ENCODE measurements around the gene TNIP3. TPM values are rescaled to one million over a fixed set of nuclear protein-coding genes. Genes with fewer than 3 reads are reported as not detected.

TNIP3 gene
- polyA plus RNA-seq, 1 donor (not counting 4 experiments of a cell fraction or from before 2014, with no cell fraction given): 0.04 TPM

GRCh38 chr4:121181493-121181892, 17.4 kb upstream of the TNIP3 start:
- H2AFZ ChIP-seq (ENCODE audit: control insufficient read depth, low read length): no peak overlapping the region
- dilution Hi-C loops (cut with MboI; ENCODE audit: extremely low pct_ligation_motif_present, low sequenced_read_pairs): no loop called here
- FAIRE-seq: no peak

GRCh38 chr4:121180558-121180957, 16.4 kb upstream of the TNIP3 start:
- H3K9me3 ChIP-seq (ENCODE audit: control insufficient read depth, low read depth, low read length): no peaks in the 10 kb centered on the region
- H3K79me2 ChIP-seq (ENCODE audit: control insufficient read depth, insufficient read depth, low read length): no peaks in the 10 kb centered on the region
- DNase-seq (ENCODE audit: low read depth, low spot score) (no peak), FAIRE-seq (no peak)
- H3K4me1 ChIP-seq (ENCODE audit: control insufficient read depth, extremely low read depth, insufficient read depth, low read length): no peaks in the 10 kb centered on the region
- H3K9me1 ChIP-seq (ENCODE audit: control insufficient read depth, extremely low read depth, insufficient read depth, low read length): no peaks in the 10 kb centered on the region
- no peaks in the 10 kb centered on the region for H4K20me1 ChIP-seq (ENCODE audit: control insufficient read depth, extremely low read depth, insufficient read depth, low read length)
- H3K9ac ChIP-seq (ENCODE audit: control insufficient read depth, extremely low read depth, insufficient read depth, low read length): no peak overlapping the region
- dilution Hi-C loops (cut with MboI; ENCODE audit: extremely low pct_ligation_motif_present, low sequenced_read_pairs): no loop called here
- TF ChIP-seq CTCF (optimal IDR thresholded peaks at IDR 0.05 in 1 of 3, IDR thresholded peaks at IDR 0.05 in 1 of 3, conservative IDR thresholded peaks at IDR 0.05 in 1 of 3; ENCODE audit: extremely low read depth in 1 of 3, insufficient read depth in 2 of 3, low read length in 3 of 3) (no peak), EZH2 (IDR thresholded peaks at IDR 0.05; ENCODE audit: low read length) (no peak)
- no peaks in the 10 kb centered on the region for H3K36me3 ChIP-seq (ENCODE audit: control insufficient read depth in 2 of 2, extremely low read depth in 1 of 2, insufficient read depth in 2 of 2, low read length in 2 of 2)
- no peak overlapping the region for H2AFZ ChIP-seq (ENCODE audit: control insufficient read depth, low read length)
- H3K4me3 ChIP-seq (ENCODE audit: control insufficient read depth in 2 of 3, extremely low read depth in 1 of 3, insufficient read depth in 2 of 3, low read depth in 1 of 3, low read length in 3 of 3): no peak overlapping the region
- H3K4me2 ChIP-seq (ENCODE audit: control insufficient read depth, extremely low read depth, insufficient read depth, low read depth, low read length): no peak overlapping the region
- no peaks in the 10 kb centered on the region for H3K27me3 ChIP-seq (ENCODE audit: control insufficient read depth, extremely low read depth, insufficient read depth, low read length)
- no peak overlapping the region for H3K27ac ChIP-seq (ENCODE audit: control insufficient read depth, insufficient read depth, low read length)

More at GRCh38 chr4:121181493-121181892, 17.4 kb upstream of the TNIP3 start:
- no peaks in the 10 kb centered on the region for H3K9me3 ChIP-seq (ENCODE audit: control insufficient read depth, low read depth, low read length)
- DNase-seq (ENCODE audit: low read depth, low spot score): no peak
- H3K4me2 ChIP-seq (ENCODE audit: control insufficient read depth, extremely low read depth, insufficient read depth, low read depth, low read length): no peak overlapping the region
- no peaks in the 10 kb centered on the region for H3K27me3 ChIP-seq (ENCODE audit: control insufficient read depth, extremely low read depth, insufficient read depth, low read length)
- H3K27ac ChIP-seq (ENCODE audit: control insufficient read depth, insufficient read depth, low read length): no peak overlapping the region
- no peak overlapping the region for H3K9ac ChIP-seq (ENCODE audit: control insufficient read depth, extremely low read depth, insufficient read depth, low read length)
- H3K9me1 ChIP-seq (ENCODE audit: control insufficient read depth, extremely low read depth, insufficient read depth, low read length): no peaks in the 10 kb centered on the region
- H3K79me2 ChIP-seq (ENCODE audit: control insufficient read depth, insufficient read depth, low read length): no peaks in the 10 kb centered on the region
- no peaks in the 10 kb centered on the region for H3K4me1 ChIP-seq (ENCODE audit: control insufficient read depth, extremely low read depth, insufficient read depth, low read length)
- TF ChIP-seq CTCF (optimal IDR thresholded peaks at IDR 0.05 in 1 of 3, IDR thresholded peaks at IDR 0.05 in 1 of 3, conservative IDR thresholded peaks at IDR 0.05 in 1 of 3; ENCODE audit: extremely low read depth in 1 of 3, insufficient read depth in 2 of 3, low read length in 3 of 3) (no peak), EZH2 (IDR thresholded peaks at IDR 0.05; ENCODE audit: low read length) (no peak)
- H4K20me1 ChIP-seq (ENCODE audit: control insufficient read depth, extremely low read depth, insufficient read depth, low read length): no peaks in the 10 kb centered on the region
- no peaks in the 10 kb centered on the region for H3K36me3 ChIP-seq (ENCODE audit: control insufficient read depth in 2 of 2, extremely low read depth in 1 of 2, insufficient read depth in 2 of 2, low read length in 2 of 2)
- H3K4me3 ChIP-seq (ENCODE audit: control insufficient read depth in 2 of 3, extremely low read depth in 1 of 3, insufficient read depth in 2 of 3, low read depth in 1 of 3, low read length in 3 of 3): no peak overlapping the region

All from keratinocyte (primary cell).